Activated CD4-positive, alpha-beta T cell treated with anti-CD3 and anti-CD28 coated beads, Interleukin-2, Interleukin-6, amounts not matched to agents 100 ng/mL and 50 ng/mL, durations not matched to agents 16 hours and 8 hours (primary cell): ENCODE results near the gene CACNB2.
"Not testable (repeated sequence)": the region's sequence is repeated elsewhere in the genome, so short reads cannot be mapped to it uniquely, and the experiment has no call there.

ENCODE experiments used
- DNase-seq: peaks from one replicate; pipeline ENCODE4 v3.0.0-alpha.2; 2020

CACNB2 gene

GRCh38 chr10:18533896-18534295 is 393.7 kb downstream of the CACNB2 start:
- DNase-seq = no peak

GRCh38 chr10:18539335-18539734 is 399.1 kb downstream of the CACNB2 start:
- DNase-seq = no peak

GRCh38 chr10:18540195-18540594 is 400.0 kb downstream of the CACNB2 start:
- no peak for DNase-seq

GRCh38 chr10:18542832-18543231 is 402.6 kb downstream of the CACNB2 start:
- no peak for DNase-seq

GRCh38 chr10:18545621-18546305 is 405.5 kb downstream of the CACNB2 start:
- DNase-seq = no peak

- no peak for DNase-seq
These were observed 408.9 kb downstream of the CACNB2 start for GRCh38 chr10:18549105-18549504.

- DNase-seq = no peak
These were observed 411.2 kb downstream of the CACNB2 start for GRCh38 chr10:18551473-18551872.

- no peak for DNase-seq
These were observed 414.3 kb downstream of the CACNB2 start for GRCh38 chr10:18554479-18554878.

GRCh38 chr10:18556522-18557147 is 416.4 kb downstream of the CACNB2 start:
- DNase-seq = no peak

- no peak for DNase-seq
These were observed 417.7 kb downstream of the CACNB2 start for GRCh38 chr10:18557960-18558359.

- DNase-seq = no peak
These were observed 421.8 kb downstream of the CACNB2 start for GRCh38 chr10:18561861-18562551.

- DNase-seq = no peak
These were observed 422.9 kb downstream of the CACNB2 start for GRCh38 chr10:18563003-18563726.

GRCh38 chr10:18565006-18565405 is 424.8 kb downstream of the CACNB2 start:
- no peak for DNase-seq

GRCh38 chr10:18566177-18566576 is 426.0 kb downstream of the CACNB2 start:
- no peak for DNase-seq

GRCh38 chr10:18567343-18567856 is 427.2 kb downstream of the CACNB2 start:
- DNase-seq = no peak

- not testable (repeated sequence) for DNase-seq
These were observed 430.2 kb downstream of the CACNB2 start for GRCh38 chr10:18570386-18570785.

GRCh38 chr10:18571076-18571475 is 430.9 kb downstream of the CACNB2 start:
- DNase-seq = no peak

- DNase-seq = no peak
These were observed 431.6 kb downstream of the CACNB2 start for GRCh38 chr10:18571780-18572179.

GRCh38 chr10:18572959-18573561 is 432.8 kb downstream of the CACNB2 start:
- no peak for DNase-seq

GRCh38 chr10:18576586-18576985 is 436.4 kb downstream of the CACNB2 start:
- no peak for DNase-seq

- DNase-seq = peak; percentile 18
These were observed 437.8 kb downstream of the CACNB2 start for GRCh38 chr10:18577823-18578685.

- DNase-seq = peak; percentile 42
These were observed 442.6 kb downstream of the CACNB2 start for GRCh38 chr10:18582803-18583202.
